Mesothelial cell of epicardium (in vitro differentiated cells): Measurements from ENCODE around the gene PRELP. TPM values are rescaled to one million over a fixed set of nuclear protein-coding genes. Genes with fewer than 3 reads are reported as not detected.
"Not testable (repeated sequence)": the region's sequence is repeated elsewhere in the genome, so short reads cannot be mapped to it uniquely, and the experiment has no call there.

Experiments
- DNase-seq, 2 experiments: peaks; one replicate each; pipeline ENCODE4 v3.0.0; 2021; ENCODE audit warnings: low spot score in 2 of 2; ENCODE audit not compliant: unreplicated experiment in 2 of 2
- H3K27ac Mint-ChIP-seq: 2 replicates; pipeline ENCODE4 v1.8.0; 2021; ENCODE audit warnings: mixed read lengths
- H3K27me3 Mint-ChIP-seq: 2 replicates; pipeline ENCODE4 v1.8.0; 2021; ENCODE audit warnings: low read depth, mixed read lengths
- H3K36me3 Mint-ChIP-seq: 2 replicates; pipeline ENCODE4 v1.8.0; 2021; ENCODE audit warnings: mixed read lengths
- H3K4me1 Mint-ChIP-seq: 2 replicates; pipeline ENCODE4 v1.8.0; 2021; ENCODE audit warnings: mixed read lengths
- H3K4me3 Mint-ChIP-seq: 2 replicates; pipeline ENCODE4 v1.8.0; 2021; ENCODE audit warnings: mild to moderate bottlenecking, moderate library complexity, mixed read lengths
- H3K9me3 Mint-ChIP-seq: 2 replicates; pipeline ENCODE4 v1.8.0; 2021; ENCODE audit warnings: mixed read lengths
- CTCF ChIP-seq: fragments of 200-600 bp; sonication (generic); IDR thresholded peaks from one replicate; pipeline ENCODE4 v1.5.0; 2021; ENCODE audit warnings: antibody characterized with exemption; ENCODE audit not compliant: unreplicated experiment
- total RNA-seq: library from RNA; stranded (reverse); gene quantifications from 3 replicates; pipeline ENCODE4 v1.2.1, GENCODE V29; 2021

The PRELP gene
- total RNA-seq, 1 donor from 2014 or later: 2.8 TPM

DNA sequence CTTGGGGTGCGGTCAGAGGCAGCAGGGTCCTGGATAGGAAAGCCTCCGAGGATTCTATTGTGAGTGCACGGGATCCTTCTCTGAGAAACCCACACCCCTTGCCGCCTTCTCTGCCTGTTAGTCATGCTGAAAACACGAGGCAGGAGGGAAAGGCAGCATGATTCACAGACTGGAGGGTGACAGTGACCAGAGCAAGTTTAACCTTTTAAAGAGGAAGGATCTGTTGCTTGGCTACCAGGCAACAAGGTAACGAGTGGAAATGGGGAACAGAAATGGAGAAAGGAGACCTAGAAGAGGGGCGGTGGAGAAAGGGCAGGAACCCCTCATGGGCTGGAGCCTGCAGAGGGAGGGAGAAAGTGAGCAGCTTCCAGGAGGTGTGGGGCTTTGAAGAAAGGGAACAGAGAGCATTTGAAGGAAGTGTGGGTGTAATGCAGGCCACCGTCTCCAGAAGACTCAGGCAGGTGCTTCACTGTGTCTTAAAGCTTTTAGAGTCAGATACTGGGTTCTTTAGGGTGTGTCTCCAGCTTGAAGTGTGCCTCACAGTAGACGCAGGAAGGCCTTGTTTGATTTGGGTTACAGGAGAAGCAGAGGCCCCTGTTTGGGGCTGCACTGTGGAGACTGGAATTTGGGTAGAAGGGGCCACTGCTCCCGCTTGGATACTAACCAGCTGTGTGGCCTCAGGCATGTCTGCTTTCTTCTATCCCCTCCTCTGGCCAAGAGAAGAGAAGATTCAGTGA is 37.4 kb downstream of the PRELP start:
- Mint-ChIP-seq H3K27me3 (no peaks in the 10 kb centered on the region), H3K4me3 (peak overlapping the region; percentile 9), H3K36me3 (no peaks in the 10 kb centered on the region), H3K4me1 (peaks cover 79% of the 10 kb centered on the region), H3K27ac (peak overlapping the region; percentile 95), H3K9me3 (no peaks in the 10 kb centered on the region)
- DNase-seq: no peak
- TF ChIP-seq CTCF: no peak

GRCh38 chr1:203513585-203514031 is 38.0 kb downstream of the PRELP start:
- Mint-ChIP-seq H3K36me3 (no peaks in the 10 kb centered on the region), H3K27ac (peak overlapping the region; percentile 95), H3K4me3 (peak overlapping the region; percentile 9), H3K9me3 (no peaks in the 10 kb centered on the region), H3K27me3 (no peaks in the 10 kb centered on the region), H3K4me1 (peaks cover 77% of the 10 kb centered on the region)
- DNase-seq: no peak
- TF ChIP-seq CTCF: no peak

DNA sequence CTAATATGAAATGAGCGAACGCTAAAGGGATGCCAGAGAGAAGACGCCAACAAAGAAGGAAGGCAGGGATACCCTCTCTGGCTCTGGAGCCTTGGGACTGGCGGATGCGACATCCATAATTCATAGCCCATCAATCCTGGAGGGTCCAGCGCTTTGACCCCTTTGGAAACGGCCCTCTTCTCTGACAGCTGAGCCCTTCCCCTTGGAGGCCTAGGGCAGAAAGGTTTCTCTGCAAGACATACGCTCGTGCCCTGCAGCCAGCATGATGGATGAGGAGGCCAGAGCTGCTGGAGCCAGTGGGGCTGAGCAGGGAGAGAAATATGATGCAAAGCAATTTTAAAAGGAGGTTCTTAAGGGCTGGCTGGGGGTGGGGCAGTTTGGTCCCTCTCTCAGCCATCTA is 40.6 kb downstream of the PRELP start:
- H3K4me1 Mint-ChIP-seq: peaks cover 91% of the 10 kb centered on the region
- no peak for DNase-seq
- no peaks in the 10 kb centered on the region for H3K36me3 Mint-ChIP-seq
- no peak for TF ChIP-seq CTCF
- H3K4me3 Mint-ChIP-seq: no peak overlapping the region
- no peaks in the 10 kb centered on the region for H3K9me3 Mint-ChIP-seq
- H3K27me3 Mint-ChIP-seq: no peaks in the 10 kb centered on the region
- peak overlapping the region; percentile 83 for H3K27ac Mint-ChIP-seq

DNA sequence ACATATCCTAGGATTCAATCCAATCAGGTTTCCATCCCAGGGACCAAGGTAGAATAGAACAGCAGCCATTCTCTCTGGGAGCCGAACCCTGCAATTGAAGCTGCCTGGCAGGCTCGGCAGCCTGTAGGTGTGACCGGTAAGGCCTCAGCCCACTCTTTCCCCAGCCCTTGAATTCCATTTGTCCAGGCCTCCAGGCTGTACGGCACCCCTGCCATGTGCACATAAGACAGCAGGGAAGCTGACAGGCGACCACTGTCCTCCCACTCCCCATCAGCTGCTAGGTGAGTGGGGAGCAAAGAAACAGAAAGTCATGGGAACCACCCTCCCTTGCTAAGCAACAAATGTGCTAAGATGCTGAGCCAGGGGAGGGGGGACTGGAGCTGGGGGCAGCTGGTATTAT is 41.3 kb downstream of the PRELP start:
- Mint-ChIP-seq H3K4me1 (peaks cover 94% of the 10 kb centered on the region), H3K4me3 (no peak overlapping the region), H3K27me3 (no peaks in the 10 kb centered on the region), H3K9me3 (no peaks in the 10 kb centered on the region), H3K36me3 (no peaks in the 10 kb centered on the region), H3K27ac (peak overlapping the region; percentile 83)
- no peak for DNase-seq
- TF ChIP-seq CTCF: no peak

DNA sequence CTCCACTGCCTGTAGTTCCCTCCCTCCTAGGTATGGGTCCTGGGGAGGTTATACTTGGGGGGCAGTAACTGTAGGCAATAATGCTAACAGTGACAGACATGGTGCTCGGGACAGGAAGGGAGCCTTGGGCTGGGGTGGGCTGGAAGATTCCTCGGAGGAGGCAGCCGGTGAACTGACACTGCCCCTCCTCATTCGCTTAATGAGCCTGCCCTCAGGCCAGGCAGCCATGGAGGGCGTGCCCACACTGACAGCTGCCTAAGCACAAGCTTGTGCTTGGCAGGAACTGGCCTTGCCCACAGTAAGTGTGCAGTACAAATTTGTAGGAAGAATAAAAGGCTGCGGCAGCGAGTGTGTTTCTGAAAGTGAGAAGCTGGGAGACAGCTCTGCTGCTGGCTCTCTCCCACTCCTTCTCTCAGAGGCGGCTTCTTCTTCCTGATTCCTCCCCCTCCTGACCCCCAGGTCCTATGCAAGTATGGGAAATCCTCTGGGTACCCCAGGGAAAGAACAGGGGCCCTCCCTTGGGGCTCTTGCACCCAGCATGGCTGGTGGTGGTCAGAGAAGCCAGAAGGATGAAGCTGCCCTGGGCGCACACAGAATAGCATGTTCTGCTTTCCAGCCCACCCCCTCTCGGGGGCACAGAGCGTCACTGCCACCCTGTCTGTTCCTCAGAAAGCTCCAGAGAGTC is 42.0 kb downstream of the PRELP start:
- Mint-ChIP-seq H3K27me3 (no peaks in the 10 kb centered on the region), H3K4me3 (no peak overlapping the region), H3K9me3 (no peaks in the 10 kb centered on the region), H3K36me3 (no peaks in the 10 kb centered on the region), H3K4me1 (peaks cover 94% of the 10 kb centered on the region), H3K27ac (peak overlapping the region; percentile 83)
- no peak for TF ChIP-seq CTCF
- DNase-seq: no peak

DNA sequence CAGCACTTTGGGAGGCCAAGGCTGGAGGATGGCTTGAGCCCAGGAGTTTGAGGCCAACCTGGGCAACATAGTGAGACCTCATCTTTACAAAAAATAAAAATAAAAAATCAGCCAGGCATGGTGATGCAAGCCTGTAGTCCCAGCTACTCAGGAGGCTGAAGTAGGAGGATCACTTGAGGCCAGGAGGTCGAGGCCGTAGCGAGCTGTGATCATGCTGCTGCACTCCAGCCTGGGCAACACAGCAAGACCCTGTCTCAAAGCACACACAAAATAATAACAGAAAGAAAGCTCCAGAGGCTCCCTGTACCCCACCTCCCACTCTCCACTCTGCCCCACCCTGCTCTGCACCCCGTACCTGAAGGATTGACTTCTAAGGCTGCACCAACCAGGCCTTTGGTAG is 42.5 kb downstream of the PRELP start:
- peaks cover 92% of the 10 kb centered on the region for H3K4me1 Mint-ChIP-seq
- H3K9me3 Mint-ChIP-seq, H3K27ac Mint-ChIP-seq, H3K36me3 Mint-ChIP-seq, DNase-seq, H3K4me3 Mint-ChIP-seq, H3K27me3 Mint-ChIP-seq: not testable (repeated sequence)
